22Rv1 (cell line): Measurements from ENCODE around the gene INPPL1.

Experiments used
- H3K27ac ChIP-seq: fragments of 450-650 bp; 2 replicates; pipeline ENCODE4 v1.5.1; 2017
- CTCF ChIP-seq: fragments of 450-650 bp; IDR thresholded peaks from 2 replicates; pipeline ENCODE4 v1.5.1; 2017; ENCODE audit warnings: mild to moderate bottlenecking
- ZFX ChIP-seq: fragments of 450-650 bp; IDR thresholded peaks from 2 replicates; pipeline ENCODE4 v1.6.1; 2017; ENCODE audit warnings: antibody characterized with exemption, borderline replicate concordance

INPPL1 gene

GRCh38 chr11:72226701-72227100 lies 2.1 kb downstream of the INPPL1 start:
- H3K27ac ChIP-seq = peak overlapping the region; percentile 96
- TF ChIP-seq CTCF (no peak), ZFX (no peak)

GRCh38 chr11:72227316-72228228 lies 3.0 kb downstream of the INPPL1 start:
- TF ChIP-seq ZFX (no peak), CTCF (no peak)
- no peak overlapping the region for H3K27ac ChIP-seq

DNA sequence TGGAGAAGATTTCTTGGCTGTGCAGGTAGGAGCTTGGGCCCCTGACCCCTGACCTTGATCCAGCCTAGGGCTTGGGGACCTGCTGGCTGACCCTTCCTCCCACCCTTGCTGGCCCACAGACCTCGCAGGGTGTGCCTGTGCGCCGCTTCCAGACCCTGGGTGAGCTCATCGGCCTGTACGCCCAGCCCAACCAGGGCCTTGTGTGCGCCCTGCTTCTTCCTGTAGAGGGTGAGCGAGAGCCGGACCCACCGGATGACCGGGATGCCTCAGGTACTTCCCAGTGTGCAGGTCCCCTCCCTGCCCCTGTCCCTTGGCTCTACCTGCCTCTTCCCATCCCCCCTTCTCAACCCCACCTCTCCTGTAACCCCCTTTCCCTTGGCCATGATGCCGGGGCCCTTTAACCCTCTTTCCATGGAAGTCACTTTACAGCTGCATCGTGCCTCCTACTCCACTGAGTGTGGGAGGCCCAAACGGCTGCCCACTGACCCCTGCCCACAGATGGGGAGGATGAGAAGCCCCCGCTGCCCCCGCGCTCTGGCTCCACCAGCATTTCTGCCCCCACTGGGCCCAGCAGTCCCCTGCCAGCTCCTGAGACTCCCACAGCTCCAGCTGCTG lies 3.8 kb downstream of the INPPL1 start:
- H3K27ac ChIP-seq = no peak overlapping the region
- TF ChIP-seq CTCF (no peak), ZFX (no peak)

DNA sequence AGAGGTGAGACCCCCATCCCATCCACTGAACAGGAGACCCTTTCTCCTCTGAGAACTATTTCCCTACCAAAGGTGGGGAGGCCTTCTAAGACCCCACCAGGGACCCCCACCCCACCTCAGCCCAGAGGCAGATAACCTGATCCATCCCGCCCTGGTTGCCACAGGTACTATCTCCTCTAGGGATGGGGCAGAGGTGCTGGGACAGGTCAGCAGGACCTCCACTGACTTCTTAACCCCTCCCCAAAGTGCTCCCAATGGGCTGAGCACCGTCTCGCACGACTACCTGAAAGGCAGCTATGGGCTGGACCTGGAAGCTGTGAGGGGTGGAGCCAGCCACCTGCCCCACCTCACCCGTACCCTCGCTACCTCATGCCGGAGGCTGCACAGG lies 4.3 kb downstream of the INPPL1 start:
- TF ChIP-seq ZFX (no peak), CTCF (no peak)
- no peak overlapping the region for H3K27ac ChIP-seq

- no peak overlapping the region for H3K27ac ChIP-seq
- TF ChIP-seq CTCF = no peak
- no peak for TF ChIP-seq ZFX
Observed at GRCh38 chr11:72229336-72229924, 4.9 kb downstream of the INPPL1 start.

- no peak overlapping the region for H3K27ac ChIP-seq
- TF ChIP-seq CTCF = no peak
- no peak for TF ChIP-seq ZFX
Observed at GRCh38 chr11:72229925-72230763, 5.6 kb downstream of the INPPL1 start.
